ENCODE results near the gene RIMS3.
"Not testable (repeated sequence)": the region's sequence is repeated elsewhere in the genome, so short reads cannot be mapped to it uniquely, and the experiment has no call there.

Gene RIMS3

GRCh38 chr1:40709100-40709801 lies 43.8 kb upstream of the RIMS3 start:
- Histone ChIP-seq H3K4me1 (peaks cover 56 to 64% (median 60%) of the 10 kb centered on the region in 10 experiments), H3K27ac (peak overlapping the region in 8 of 11 experiments; percentile 5 to 65 (median 46); a peak in 15 of 22 replicates), H3K9ac (peak overlapping the region in 10 of 11 experiments; percentile 8 to 61 (median 52); a peak in 18 of 22 replicates)

DNA sequence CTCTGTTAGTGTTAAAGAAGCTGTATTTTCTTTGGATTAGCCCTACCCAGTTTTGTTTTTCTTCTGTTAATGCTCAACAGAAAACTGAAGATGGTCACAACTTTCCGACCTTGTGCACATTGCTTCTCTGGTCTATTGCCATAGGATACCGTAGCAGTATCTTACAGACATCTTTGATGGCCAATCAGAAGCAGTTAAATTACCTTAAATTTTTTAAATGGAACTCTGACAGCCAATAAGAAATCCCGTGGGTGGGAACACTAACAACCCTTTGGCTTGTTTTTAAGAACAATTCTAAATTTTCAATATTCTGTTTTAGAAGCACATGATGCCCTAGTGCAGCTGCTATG lies 43.2 kb upstream of the RIMS3 start:
- Histone ChIP-seq H3K4me3 (peak overlapping the region in 7 of 10 experiments; percentile 46 to 63 (median 50); a peak in 11 of 20 replicates), H3K4me1 (peaks cover 53 to 62% (median 58%) of the 10 kb centered on the region in 10 experiments), H3K9ac (peak overlapping the region in 6 of 11 experiments; percentile 8 to 61 (median 48); a peak in 8 of 22 replicates), H3K27ac (peak overlapping the region in 7 of 11 experiments; percentile 32 to 65 (median 51); a peak in 11 of 22 replicates), H3K36me3 (peaks cover 0 to 20% (median 14%) of the 10 kb centered on the region in 11 experiments; a peak in 12 of 22 replicates), H4K20me1 (peaks cover 0 to 76% (median 0%) of the 10 kb centered on the region in 11 experiments; a peak in 8 of 22 replicates), H3K9me3 (replicated peaks in 1 of 11) (peaks cover 6 to 25% (median 15%) of the 10 kb centered on the region in 11 experiments; a peak in 16 of 22 replicates), H3K4me2 (peak overlapping the region; percentile 67 to 85 (median 76)), H3K27me3 (no peaks in the 10 kb centered on the region)
- no peak for TF ChIP-seq Cebpa-rat (IDR thresholded peaks at IDR 0.05)

More at GRCh38 chr1:40709100-40709801, 43.8 kb upstream of the RIMS3 start:
- peaks cover 0 to 71% (median 0%) of the 10 kb centered on the region in 11 experiments; a peak in 8 of 22 replicates for H4K20me1 ChIP-seq
- TF ChIP-seq Cebpa-rat (IDR thresholded peaks at IDR 0.05) = no peak
- H3K27me3 ChIP-seq = no peaks in the 10 kb centered on the region
- peak overlapping the region in 9 of 10 experiments; percentile 4 to 63 (median 49); a peak in 17 of 20 replicates for H3K4me3 ChIP-seq
- H3K9me3 ChIP-seq (replicated peaks in 1 of 11) = peaks cover 6 to 25% (median 15%) of the 10 kb centered on the region in 11 experiments; a peak in 16 of 22 replicates
- peaks cover 0 to 20% (median 14%) of the 10 kb centered on the region in 11 experiments; a peak in 12 of 22 replicates for H3K36me3 ChIP-seq
- H3K4me2 ChIP-seq = peak overlapping the region; percentile 67 to 85 (median 76)

GRCh38 chr1:40706626-40707025 lies 41.1 kb upstream of the RIMS3 start:
- no peak for TF ChIP-seq Cebpa-rat (IDR thresholded peaks at IDR 0.05)
- H3K9ac ChIP-seq = no peak overlapping the region
- no peak overlapping the region for H3K4me3 ChIP-seq
- H3K9me3 ChIP-seq (replicated peaks in 1 of 11) = peaks cover 6 to 25% (median 15%) of the 10 kb centered on the region in 11 experiments; a peak in 16 of 22 replicates
- peaks cover 0 to 95% (median 6%) of the 10 kb centered on the region in 11 experiments; a peak in 12 of 22 replicates for H4K20me1 ChIP-seq
- H3K27ac ChIP-seq = no peak overlapping the region
- H3K4me1 ChIP-seq = peaks cover 39 to 62% (median 44%) of the 10 kb centered on the region in 10 experiments
- peaks cover 0 to 20% (median 14%) of the 10 kb centered on the region in 11 experiments; a peak in 12 of 22 replicates for H3K36me3 ChIP-seq
- no peak overlapping the region for H3K4me2 ChIP-seq
- H3K27me3 ChIP-seq = no peaks in the 10 kb centered on the region

DNA sequence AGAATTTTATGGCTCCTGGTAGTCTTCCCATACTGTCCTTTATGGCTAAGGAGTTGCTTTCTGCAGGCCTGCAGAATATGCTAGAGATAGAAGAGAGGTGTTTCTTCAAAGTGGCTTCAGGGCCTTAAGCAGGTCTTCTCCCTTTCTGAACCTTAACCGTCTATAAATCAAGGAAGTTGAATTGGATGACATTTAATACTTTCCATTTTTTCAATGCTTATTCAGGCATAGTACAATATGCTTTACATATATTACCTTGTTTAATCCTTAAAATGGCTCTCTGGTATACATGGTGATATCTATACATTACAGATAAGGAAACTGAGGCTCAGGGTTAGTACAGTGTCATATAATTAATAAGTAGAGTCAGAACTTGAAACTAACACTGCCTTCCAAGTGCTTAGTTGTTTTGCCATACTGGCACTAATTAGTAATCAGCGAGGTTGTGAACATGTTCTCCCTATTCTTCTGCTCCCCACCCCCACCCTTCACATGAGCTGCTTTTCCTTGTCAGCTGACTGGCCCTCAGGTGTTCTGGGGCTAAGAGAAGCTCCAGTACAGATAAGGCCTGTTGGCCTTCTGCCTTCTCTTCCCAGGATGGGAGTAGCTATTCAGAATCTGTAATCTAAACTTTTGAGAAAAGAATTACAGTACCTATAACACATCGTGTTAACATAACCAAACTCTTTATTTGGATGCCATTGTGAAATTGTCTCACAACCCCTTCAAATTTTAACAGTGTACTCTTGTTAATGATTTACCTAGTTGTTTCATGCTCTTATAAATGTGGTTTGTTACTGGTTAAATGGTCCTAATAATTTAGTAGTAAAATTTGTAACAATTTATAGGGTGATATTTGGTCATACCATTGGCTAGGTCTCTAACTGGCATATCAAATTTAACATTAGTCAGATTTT lies 39.6 kb upstream of the RIMS3 start:
- TF ChIP-seq Cebpa-rat (IDR thresholded peaks at IDR 0.05) = no peak
- Histone ChIP-seq H4K20me1 (peaks cover 3 to 95% (median 19%) of the 10 kb centered on the region in 11 experiments; a peak in 14 of 22 replicates), H3K9ac (no peak overlapping the region), H3K27ac (no peak overlapping the region), H3K27me3 (no peaks in the 10 kb centered on the region), H3K9me3 (replicated peaks in 1 of 11) (peaks cover 6 to 25% (median 15%) of the 10 kb centered on the region in 11 experiments; a peak in 16 of 22 replicates), H3K36me3 (peaks cover 0 to 25% (median 14%) of the 10 kb centered on the region in 11 experiments; a peak in 12 of 22 replicates), H3K4me3 (no peak overlapping the region), H3K4me1 (peaks cover 36 to 56% (median 38%) of the 10 kb centered on the region in 10 experiments), H3K4me2 (no peak overlapping the region)

DNA sequence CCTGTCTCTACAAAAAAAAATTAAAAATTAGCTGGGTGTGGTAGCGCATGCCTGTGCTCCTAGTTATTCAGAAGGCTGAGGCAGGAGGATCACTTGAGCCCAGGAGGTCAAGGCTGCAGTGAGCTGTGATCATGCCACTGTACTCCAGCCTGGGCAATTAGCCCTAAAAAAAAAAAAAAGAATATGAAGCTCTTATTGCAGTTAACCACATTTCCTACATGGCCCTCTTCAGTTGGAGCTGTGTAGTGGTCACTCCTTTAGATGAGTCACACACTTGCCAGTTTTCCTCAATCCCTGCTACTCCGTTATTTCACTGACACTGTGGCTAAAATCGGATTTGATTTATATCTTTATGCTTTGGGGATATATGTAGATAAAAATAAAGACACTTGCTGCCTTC lies 37.8 kb upstream of the RIMS3 start:
- peaks cover 25 to 55% (median 33%) of the 10 kb centered on the region in 10 experiments for H3K4me1 ChIP-seq
- H3K9me3 ChIP-seq (replicated peaks in 1 of 11) = peaks cover 6 to 25% (median 15%) of the 10 kb centered on the region in 11 experiments; a peak in 16 of 22 replicates
- H3K9ac ChIP-seq = no peak overlapping the region
- no peak overlapping the region for H3K4me3 ChIP-seq
- peaks cover 3 to 95% (median 34%) of the 10 kb centered on the region in 11 experiments; a peak in 14 of 22 replicates for H4K20me1 ChIP-seq
- H3K4me2 ChIP-seq = peak overlapping the region in 3 of 11 experiments; percentile 26 to 53 (median 32); a peak in 5 of 22 replicates
- H3K27me3 ChIP-seq = no peaks in the 10 kb centered on the region
- H3K27ac ChIP-seq = no peak overlapping the region
- peaks cover 0 to 25% (median 15%) of the 10 kb centered on the region in 11 experiments; a peak in 12 of 22 replicates for H3K36me3 ChIP-seq
- TF ChIP-seq Cebpa-rat (IDR thresholded peaks at IDR 0.05) = no peak

DNA sequence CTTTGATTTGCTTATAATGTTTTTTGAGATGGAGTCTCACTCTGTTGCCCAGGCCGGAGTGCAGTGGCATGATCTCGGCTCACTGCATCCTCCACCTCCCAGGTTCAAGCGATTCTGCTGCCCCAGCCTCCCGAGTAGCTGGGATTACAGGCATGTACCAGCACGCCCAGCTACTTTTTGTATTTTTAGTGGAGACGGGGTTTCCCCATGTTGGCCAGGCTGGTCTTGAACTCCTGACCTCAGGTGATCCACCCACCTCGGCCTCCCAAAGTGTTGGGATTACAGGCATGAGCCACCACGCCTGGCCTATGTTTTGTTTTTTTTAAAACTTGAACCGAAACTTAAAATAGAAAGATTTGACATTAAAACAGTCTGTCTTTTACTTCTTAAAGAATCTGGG lies 37.3 kb upstream of the RIMS3 start:
- Histone ChIP-seq H3K4me1 (peaks cover 21 to 56% (median 32%) of the 10 kb centered on the region in 10 experiments), H3K4me2 (peak overlapping the region in 2 of 11 experiments; percentile 32 to 53; a peak in 4 of 22 replicates)

DNA sequence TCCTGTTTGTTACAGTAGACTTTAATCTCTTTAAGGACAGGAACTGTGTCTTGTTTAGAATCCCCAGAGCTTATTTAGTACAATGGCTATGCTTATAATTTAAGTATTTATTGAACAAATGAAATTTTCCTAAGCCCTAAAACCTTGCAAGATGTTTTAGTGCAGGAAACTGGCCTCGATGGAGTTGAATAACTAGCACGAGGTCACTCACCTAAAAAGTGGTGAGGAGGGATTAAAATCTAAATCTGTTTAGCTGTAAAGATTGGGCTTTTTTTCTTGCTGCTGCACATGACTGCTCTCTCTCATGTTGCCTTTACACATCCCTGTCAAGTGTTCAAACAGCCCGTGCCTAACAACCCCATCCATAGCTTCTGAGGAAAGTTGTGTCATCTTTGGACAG lies 36.2 kb upstream of the RIMS3 start:
- H3K4me3 ChIP-seq = no peak overlapping the region
- no peak for TF ChIP-seq Cebpa-rat (IDR thresholded peaks at IDR 0.05)
- no peaks in the 10 kb centered on the region for H3K27me3 ChIP-seq
- H3K4me1 ChIP-seq = peaks cover 21 to 64% (median 32%) of the 10 kb centered on the region in 10 experiments
- peak overlapping the region in 2 of 11 experiments; percentile 21 to 30; a peak in 3 of 22 replicates for H3K9ac ChIP-seq
- peak overlapping the region in 1 of 11 experiments; percentile 17; a peak in 1 of 22 replicates for H3K27ac ChIP-seq
- peaks cover 1 to 30% (median 15%) of the 10 kb centered on the region in 11 experiments; a peak in 13 of 22 replicates for H3K36me3 ChIP-seq
- H4K20me1 ChIP-seq = peaks cover 3 to 97% (median 45%) of the 10 kb centered on the region in 11 experiments; a peak in 14 of 22 replicates
- H3K9me3 ChIP-seq (replicated peaks in 1 of 11) = peaks cover 6 to 24% (median 11%) of the 10 kb centered on the region in 11 experiments; a peak in 16 of 22 replicates
- peak overlapping the region; percentile 10 to 50 (median 32); a peak in 16 of 22 replicates for H3K4me2 ChIP-seq

More for the DNA sequence above, 37.3 kb upstream of the RIMS3 start:
- not testable (repeated sequence) for H3K27me3 ChIP-seq, H3K9ac ChIP-seq, H3K4me3 ChIP-seq, H3K27ac ChIP-seq
- peaks cover 3 to 95% (median 38%) of the 10 kb centered on the region in 11 experiments; a peak in 14 of 22 replicates for H4K20me1 ChIP-seq
- peaks cover 6 to 25% (median 15%) of the 10 kb centered on the region in 11 experiments; a peak in 16 of 22 replicates for H3K9me3 ChIP-seq (replicated peaks in 1 of 11)
- peaks cover 0 to 25% (median 15%) of the 10 kb centered on the region in 11 experiments; a peak in 12 of 22 replicates for H3K36me3 ChIP-seq

DNA sequence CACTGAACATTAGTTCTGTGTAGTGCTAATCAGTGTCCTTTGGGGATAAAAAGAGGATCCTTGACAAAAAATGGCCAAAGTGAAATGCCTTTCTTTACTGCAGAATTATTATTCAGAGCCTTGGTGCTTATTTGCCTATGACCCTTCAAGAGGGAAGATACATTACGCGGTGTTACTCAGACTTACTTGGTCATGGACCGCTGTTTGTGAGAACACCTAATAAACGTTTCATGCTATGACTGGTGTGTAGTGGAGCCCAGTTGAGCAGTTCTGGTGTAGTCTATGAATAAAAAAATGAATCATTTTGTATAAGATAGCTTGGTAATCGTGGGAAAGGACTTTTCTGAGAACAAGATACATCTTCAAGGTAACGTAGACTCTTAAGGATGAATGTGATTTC lies 34.3 kb upstream of the RIMS3 start:
- no peak for TF ChIP-seq Cebpa-rat (IDR thresholded peaks at IDR 0.05)
- H3K27ac ChIP-seq = peak overlapping the region in 5 of 11 experiments; percentile 0 to 52 (median 15); a peak in 5 of 22 replicates

More for the DNA sequence above, 34.3 kb upstream of the RIMS3 start:
- Histone ChIP-seq H4K20me1 (peaks cover 3 to 94% (median 51%) of the 10 kb centered on the region in 11 experiments; a peak in 14 of 22 replicates), H3K4me1 (peaks cover 27 to 69% (median 32%) of the 10 kb centered on the region in 10 experiments), H3K9ac (no peak overlapping the region), H3K36me3 (peaks cover 0 to 32% (median 11%) of the 10 kb centered on the region in 11 experiments; a peak in 11 of 22 replicates), H3K9me3 (replicated peaks in 1 of 11) (0 out of 22 replicates have a peak, but pooled peaks cover 0 to 5% (median 0%) of the 10 kb centered on the region in 11 experiments), H3K4me2 (peak overlapping the region in 1 of 11 experiments; percentile 51; a peak in 2 of 22 replicates), H3K4me3 (no peak overlapping the region), H3K27me3 (no peaks in the 10 kb centered on the region)

Measured in BLaER1 treated with 17β-estradiol and CSF1 and Interleukin-3, amounts not matched to agents 10 nM and 100 nM (cell line).